Kidney epithelial cell (primary cell): Measurements from ENCODE around the gene SLC25A48. TPM values are rescaled to one million over a fixed set of nuclear protein-coding genes. Genes with fewer than 3 reads are reported as not detected.
A peak's percentile ranks its signal among the peaks of the same experiment; 100 is the strongest.

Experiments
- DNase-seq: peaks from one replicate; pipeline ENCODE4 v3.0.0-alpha.2; 2010; ENCODE audit warnings: low read depth
- H3K27me3 ChIP-seq: 2 replicates; pipeline ENCODE4 v1.6.0; 2011; ENCODE audit warnings: low read length; ENCODE audit not compliant: control insufficient read depth, insufficient read depth
- H3K36me3 ChIP-seq: 2 replicates; pipeline ENCODE4 v1.5.1; 2011; ENCODE audit warnings: low read length; ENCODE audit not compliant: control insufficient read depth, insufficient read depth
- H3K4me3 ChIP-seq: 2 replicates; pipeline ENCODE4 v1.5.1; 2011; ENCODE audit warnings: low read depth, mild to moderate bottlenecking, control low read depth, low read length
- total RNA-seq: library from RNA; depleted of rRNA; stranded (reverse); fragments of >200 nt; gene quantifications from 2 replicates; pipeline ENCODE4 v1.2.3, GENCODE V29; 2015
- TF ChIP-seq, protein P1 (sequence below): IDR thresholded peaks from 2 replicates; pipeline ENCODE4 v1.5.1; 2011; ENCODE audit warnings: mild to moderate bottlenecking, moderate library complexity, low read length, control low read depth, inconsistent platforms; ENCODE audit not compliant: insufficient read depth, poor library complexity, severe bottlenecking

The SLC25A48 gene
- total RNA-seq, 1 donor from 2014 or later: not detected

DNA sequence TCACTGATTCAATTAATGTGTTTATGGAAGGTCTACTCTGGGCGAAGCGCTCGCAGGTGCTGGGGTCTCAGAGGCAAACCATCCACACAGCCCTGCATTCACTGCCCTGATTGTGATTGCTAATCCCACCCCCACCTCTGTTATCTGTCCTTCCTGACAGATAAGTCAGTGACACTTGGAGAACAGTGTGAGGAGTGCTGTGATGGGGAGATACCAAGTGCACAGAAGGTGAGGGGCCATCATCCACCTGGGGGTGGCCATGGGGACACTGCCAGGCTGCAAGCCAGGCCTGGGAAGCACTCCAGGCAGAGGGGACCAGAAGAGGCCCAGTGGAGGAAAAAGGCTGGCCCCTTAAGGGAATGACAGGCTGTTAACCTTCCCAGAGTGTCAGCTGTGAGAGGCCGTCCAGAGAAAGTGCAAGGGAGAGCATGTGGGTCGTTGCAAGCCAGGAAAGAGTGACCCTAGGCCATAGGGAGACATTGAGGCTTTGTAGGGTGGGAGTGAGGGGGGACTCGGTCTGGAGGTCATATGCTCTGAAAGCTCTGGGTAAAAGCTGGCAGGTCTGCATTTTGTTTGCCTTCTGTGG lies 43.2 kb downstream of the SLC25A48 start:
- Histone ChIP-seq H3K36me3 (no peaks in the 10 kb centered on the region), H3K27me3 (peaks cover 8% of the 10 kb centered on the region), H3K4me3 (no peak overlapping the region)
- DNase-seq: no peak
- TF ChIP-seq, protein P1, sequence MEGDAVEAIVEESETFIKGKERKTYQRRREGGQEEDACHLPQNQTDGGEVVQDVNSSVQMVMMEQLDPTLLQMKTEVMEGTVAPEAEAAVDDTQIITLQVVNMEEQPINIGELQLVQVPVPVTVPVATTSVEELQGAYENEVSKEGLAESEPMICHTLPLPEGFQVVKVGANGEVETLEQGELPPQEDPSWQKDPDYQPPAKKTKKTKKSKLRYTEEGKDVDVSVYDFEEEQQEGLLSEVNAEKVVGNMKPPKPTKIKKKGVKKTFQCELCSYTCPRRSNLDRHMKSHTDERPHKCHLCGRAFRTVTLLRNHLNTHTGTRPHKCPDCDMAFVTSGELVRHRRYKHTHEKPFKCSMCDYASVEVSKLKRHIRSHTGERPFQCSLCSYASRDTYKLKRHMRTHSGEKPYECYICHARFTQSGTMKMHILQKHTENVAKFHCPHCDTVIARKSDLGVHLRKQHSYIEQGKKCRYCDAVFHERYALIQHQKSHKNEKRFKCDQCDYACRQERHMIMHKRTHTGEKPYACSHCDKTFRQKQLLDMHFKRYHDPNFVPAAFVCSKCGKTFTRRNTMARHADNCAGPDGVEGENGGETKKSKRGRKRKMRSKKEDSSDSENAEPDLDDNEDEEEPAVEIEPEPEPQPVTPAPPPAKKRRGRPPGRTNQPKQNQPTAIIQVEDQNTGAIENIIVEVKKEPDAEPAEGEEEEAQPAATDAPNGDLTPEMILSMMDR: no peak

DNA sequence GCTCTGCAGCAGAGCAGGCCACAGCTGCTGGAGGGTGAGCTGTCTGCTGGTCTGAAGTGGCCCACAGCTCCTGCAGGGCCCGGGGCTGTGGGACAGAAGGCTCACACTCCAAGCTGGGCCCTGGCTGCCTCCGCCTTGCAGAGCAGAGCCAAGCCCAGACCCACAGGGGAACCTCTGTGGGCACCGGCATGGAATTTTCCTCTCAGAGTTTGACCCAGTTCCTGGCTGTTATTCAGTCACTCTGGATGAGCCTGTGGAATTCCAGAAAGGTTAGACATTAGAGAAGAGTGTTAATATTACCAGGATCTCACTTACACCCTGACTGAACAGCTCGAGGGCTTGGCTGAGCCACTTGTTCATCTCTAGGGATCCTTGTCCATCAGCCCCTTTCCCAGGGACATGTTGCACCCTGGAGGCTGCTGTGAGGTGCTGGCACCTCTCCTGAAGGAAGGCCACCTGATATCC lies 43.7 kb downstream of the SLC25A48 start:
- Histone ChIP-seq H3K36me3 (no peaks in the 10 kb centered on the region), H3K4me3 (no peak overlapping the region), H3K27me3 (peaks cover 6% of the 10 kb centered on the region)
- DNase-seq: peak; percentile 14
- TF ChIP-seq, protein P1: no peak

DNA sequence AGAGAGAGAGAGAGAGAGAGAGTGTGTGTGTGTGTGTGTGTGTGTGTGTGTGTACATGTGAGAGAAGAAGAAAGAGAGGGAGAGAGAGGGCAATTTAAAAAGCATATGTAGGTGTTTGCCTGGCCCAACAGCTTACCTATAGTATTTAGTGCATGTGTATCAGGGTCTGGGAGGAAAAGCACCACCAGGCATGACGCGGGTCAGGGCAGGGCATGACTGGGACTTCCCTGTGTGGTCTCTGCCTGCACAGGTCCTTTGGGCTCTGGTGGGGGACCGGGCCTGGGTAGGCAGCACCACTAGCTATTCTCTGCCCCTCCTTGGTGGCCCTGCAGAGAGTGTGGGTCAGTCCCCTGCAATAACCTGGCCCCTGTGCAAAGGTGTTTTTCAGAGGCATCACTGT lies 45.1 kb downstream of the SLC25A48 start:
- DNase-seq: no peak
- Histone ChIP-seq H3K27me3 (peaks cover 6% of the 10 kb centered on the region), H3K36me3 (no peaks in the 10 kb centered on the region), H3K4me3 (no peak overlapping the region)
- TF ChIP-seq, protein P1: no peak

DNA sequence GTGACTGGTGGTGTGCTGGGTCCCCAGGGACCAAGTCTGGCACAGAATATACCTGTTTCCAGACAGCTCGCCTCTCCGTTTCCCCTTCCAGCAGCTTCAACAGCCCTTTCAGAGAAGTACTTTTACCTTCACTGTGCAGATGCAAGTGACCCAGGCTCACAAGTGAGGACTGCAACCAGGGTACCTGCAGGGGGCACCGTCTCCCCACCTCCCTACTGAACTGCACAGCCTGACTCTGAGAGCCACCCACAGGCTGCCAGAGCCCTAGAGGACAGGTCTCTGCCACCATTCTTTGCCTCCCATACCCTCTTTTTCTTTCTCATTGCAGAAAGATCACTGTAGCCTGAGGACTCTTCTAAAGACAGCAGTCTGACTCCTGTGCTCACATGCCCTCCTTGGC lies 45.8 kb downstream of the SLC25A48 start:
- DNase-seq: no peak
- Histone ChIP-seq H3K27me3 (peaks cover 11% of the 10 kb centered on the region), H3K4me3 (no peak overlapping the region), H3K36me3 (no peaks in the 10 kb centered on the region)
- TF ChIP-seq, protein P1: peak; percentile 27

DNA sequence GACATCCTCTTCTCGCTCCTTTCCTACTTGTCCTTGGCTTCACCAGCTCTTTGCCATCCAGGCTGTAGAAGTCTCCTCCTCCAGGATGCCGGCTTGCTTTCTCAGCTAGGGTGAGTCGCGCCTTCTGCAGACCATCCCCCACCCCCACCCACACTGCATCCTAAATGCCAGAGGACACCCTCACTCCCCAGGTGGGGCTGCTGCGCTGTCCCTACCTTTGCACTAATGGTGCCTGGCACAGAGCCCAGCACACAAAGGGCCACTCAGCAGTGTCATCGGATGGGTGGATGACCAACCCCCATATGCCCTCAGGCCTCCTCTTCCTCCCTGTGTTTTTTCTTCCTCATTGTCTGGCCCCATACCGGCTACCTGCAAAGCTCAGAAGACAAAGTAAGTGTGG lies 46.3 kb downstream of the SLC25A48 start:
- H3K36me3 ChIP-seq: no peaks in the 10 kb centered on the region
- H3K4me3 ChIP-seq: no peak overlapping the region
- no peak for DNase-seq
- peaks cover 12% of the 10 kb centered on the region for H3K27me3 ChIP-seq
- TF ChIP-seq, protein P1: no peak

DNA sequence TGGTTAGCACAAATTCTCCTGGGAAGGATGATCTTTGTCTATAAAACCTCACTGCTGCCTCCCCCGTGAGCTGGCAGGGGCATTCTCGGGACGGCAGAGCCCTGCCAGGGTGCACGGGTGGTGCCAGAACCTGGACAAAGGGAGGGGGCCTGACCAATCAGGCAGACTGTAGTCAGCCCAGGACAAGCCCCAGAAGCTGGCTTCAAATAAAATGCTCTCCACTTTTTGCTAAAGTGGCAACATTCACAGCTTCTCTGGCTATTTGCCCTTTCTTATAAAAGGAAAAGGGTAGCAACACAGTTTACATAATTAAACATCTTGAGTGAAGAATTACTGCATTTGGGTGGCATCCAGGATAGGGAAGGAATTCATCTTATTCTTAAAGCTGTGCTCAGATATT lies 46.8 kb downstream of the SLC25A48 start:
- no peak for DNase-seq
- TF ChIP-seq, protein P1: no peak
- peaks cover 12% of the 10 kb centered on the region for H3K27me3 ChIP-seq
- H3K4me3 ChIP-seq: no peak overlapping the region
- H3K36me3 ChIP-seq: no peaks in the 10 kb centered on the region
